Sigmoid colon (tissue), 4 donors: Measurements from ENCODE around the gene MRPS14.

Experiments
- EP300 ChIP-seq, 4 donors: sonication (generic); formaldehyde crosslinking; IDR thresholded peaks; one replicate each; pipeline ENCODE4 v1.6.1; 2017; ENCODE audit warnings: antibody characterized with exemption in 4 of 4
- TF ChIP-seq, protein P1 (sequence below), 4 experiments: fragments of 450-650 bp in 3 of 4; fragments of 200-600 bp in 1 of 4; IDR thresholded peaks; one replicate each; pipeline ENCODE4 v1.5.1; 2016 to 2019; ENCODE audit warnings: antibody characterized with exemption in 4 of 4, mild to moderate bottlenecking in 3 of 4, moderate library complexity in 2 of 4

DNA sequence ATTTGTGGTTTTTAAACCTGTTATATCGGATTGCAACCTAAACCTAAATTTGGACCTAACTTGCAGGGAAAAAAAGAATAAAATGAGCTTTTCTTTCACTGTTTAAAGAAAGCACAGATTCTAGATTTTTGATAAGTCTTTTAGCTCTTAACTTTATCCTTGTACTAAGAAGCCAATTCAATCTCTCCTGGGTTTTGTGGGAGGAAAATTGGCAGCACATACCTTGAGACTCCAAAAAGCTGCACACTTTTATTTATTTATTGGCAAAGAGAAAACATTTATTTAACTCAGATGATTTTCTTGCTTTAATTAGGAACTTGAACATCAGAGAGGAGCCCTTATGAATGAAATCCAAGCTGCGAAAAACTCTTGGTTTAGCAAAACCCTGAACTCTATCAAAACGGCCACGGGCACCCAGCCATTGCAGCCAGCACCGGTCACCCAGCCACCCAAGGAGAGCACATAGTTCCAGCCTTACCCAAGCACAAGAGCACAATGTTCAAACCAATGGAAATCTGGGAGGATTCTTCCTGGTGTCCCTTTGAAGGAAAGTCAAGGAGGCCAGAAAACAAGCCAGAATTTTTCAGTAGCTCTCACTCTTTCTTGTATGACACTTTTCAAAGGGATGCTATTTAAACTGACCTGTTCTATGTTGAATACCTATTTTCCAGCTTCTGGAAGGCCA lies 33.5 kb downstream of the MRPS14 start:
- TF ChIP-seq, protein P1, sequence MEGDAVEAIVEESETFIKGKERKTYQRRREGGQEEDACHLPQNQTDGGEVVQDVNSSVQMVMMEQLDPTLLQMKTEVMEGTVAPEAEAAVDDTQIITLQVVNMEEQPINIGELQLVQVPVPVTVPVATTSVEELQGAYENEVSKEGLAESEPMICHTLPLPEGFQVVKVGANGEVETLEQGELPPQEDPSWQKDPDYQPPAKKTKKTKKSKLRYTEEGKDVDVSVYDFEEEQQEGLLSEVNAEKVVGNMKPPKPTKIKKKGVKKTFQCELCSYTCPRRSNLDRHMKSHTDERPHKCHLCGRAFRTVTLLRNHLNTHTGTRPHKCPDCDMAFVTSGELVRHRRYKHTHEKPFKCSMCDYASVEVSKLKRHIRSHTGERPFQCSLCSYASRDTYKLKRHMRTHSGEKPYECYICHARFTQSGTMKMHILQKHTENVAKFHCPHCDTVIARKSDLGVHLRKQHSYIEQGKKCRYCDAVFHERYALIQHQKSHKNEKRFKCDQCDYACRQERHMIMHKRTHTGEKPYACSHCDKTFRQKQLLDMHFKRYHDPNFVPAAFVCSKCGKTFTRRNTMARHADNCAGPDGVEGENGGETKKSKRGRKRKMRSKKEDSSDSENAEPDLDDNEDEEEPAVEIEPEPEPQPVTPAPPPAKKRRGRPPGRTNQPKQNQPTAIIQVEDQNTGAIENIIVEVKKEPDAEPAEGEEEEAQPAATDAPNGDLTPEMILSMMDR (IDR thresholded peaks at IDR 0.05), result no peak
- no peak for TF ChIP-seq EP300 (IDR thresholded peaks at IDR 0.05)
